HG03108 (cell line): ENCODE results near the gene GLP1R.

Source experiments
- ATAC-seq: cut with Tn5 transposase; IDR thresholded peaks from one replicate; pipeline ENCODE4 v1.9.1; 2021; ENCODE audit warnings: moderate library complexity; ENCODE audit not compliant: unreplicated experiment

GLP1R gene

GRCh38 chr6:39043776-39044175 lies 4.8 kb upstream of the GLP1R start:
- no peak for ATAC-seq

GRCh38 chr6:39044181-39044580 lies 4.4 kb upstream of the GLP1R start:
- ATAC-seq, result no peak

GRCh38 chr6:39047434-39048327 lies 900 bp upstream of the GLP1R start:
- no peak for ATAC-seq

DNA sequence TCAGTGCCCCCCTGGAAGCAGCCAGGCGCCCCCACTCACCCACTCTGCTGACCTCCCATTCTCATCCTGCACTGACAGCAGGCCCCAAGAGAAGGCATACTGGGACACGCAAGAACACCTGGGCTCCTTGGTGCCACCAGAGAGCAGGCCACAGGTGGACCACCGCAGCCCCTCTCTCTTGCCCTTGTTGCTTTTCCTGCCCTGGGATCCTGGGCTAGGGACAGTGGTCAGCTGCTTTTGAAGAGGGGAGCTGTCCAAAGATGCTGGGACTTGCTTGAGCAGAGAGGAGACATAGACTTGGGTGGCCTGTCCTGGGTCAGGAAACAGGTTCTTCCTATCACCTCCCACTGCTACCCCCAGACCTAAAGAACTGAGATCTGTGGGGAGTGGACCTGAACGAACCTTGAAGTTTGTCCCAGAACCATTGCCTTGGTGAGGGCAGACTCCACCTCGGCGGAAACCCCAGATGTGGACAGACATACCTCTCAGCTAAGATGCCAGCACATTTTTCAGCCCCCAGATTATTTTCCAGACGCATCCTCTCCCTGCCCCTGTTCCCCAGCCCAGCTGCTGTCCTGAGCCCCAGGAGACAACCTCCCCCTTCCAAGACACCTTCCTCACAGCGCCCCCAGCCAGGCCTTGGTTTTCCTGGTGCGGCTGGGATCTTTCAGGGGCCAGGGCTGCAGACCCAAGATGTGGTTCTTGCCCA lies 1.1 kb downstream of the GLP1R start:
- ATAC-seq, result no peak

- no peak for ATAC-seq
These were observed 2.0 kb downstream of the GLP1R start for GRCh38 chr6:39050453-39051112.

GRCh38 chr6:39051399-39052122 lies 3.0 kb downstream of the GLP1R start:
- no peak for ATAC-seq

DNA sequence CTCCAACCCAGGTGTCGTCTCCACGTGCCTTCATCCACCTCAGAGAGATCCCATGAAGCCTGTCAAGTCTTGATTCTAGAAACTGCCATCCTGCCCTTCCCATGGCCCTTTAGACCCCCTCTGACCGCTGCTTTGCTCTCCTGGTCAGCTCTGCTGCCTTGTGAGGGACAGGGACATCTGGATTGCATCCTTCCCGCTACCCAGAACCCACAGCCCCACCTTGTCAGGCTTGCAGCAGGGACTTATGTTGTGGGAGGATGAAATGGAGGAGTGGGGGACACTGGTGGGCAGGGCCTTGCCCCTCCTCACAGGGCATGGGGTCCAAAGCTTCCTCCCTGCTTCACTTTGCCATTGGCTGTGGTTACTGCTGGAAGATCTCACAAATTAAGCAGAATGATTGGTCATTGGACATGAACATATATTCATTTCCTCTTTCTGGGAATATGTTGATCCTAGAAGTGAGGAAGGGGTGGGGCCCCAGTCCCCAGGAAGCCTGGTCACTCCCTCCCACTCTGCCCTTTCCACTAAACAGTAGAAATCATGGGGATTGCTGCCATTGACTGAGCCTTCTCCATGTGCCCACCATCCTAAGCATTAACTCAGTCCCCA lies 4.5 kb downstream of the GLP1R start:
- no peak for ATAC-seq

DNA sequence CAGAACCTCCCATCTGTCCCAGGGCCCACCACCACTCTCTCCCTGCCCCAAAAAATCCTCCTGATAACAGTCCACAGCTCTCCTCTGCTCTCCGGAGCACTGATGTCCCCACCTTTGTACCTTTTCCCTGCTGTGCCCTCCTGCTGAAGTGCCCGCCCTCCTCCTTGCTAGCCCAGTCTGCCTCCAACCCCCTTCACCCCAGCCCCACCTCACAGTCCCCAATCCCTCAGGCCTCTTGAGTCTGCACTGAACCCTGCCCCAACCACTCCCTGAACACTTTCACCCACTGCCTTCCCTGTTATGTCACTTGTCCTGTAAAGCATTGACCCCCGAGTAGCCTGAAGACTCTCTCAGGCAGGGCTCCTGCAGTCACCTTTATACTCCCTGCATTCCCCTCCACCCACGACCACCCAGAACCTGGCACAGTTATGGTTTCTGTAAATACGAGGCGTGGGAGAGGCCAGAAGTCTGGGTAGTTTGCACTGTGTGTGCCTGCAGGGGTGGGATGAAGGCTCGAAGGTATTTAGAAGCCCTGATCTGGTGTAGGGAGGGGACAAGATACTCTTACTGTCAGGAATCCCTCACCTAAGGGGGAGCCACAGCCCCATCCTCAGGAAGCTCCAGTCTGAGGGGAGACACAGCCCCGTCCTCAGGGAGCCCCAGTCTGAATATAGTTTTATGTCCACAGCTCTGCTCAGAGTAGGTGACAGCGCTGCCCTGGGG lies 5.4 kb downstream of the GLP1R start:
- ATAC-seq, result no peak

DNA sequence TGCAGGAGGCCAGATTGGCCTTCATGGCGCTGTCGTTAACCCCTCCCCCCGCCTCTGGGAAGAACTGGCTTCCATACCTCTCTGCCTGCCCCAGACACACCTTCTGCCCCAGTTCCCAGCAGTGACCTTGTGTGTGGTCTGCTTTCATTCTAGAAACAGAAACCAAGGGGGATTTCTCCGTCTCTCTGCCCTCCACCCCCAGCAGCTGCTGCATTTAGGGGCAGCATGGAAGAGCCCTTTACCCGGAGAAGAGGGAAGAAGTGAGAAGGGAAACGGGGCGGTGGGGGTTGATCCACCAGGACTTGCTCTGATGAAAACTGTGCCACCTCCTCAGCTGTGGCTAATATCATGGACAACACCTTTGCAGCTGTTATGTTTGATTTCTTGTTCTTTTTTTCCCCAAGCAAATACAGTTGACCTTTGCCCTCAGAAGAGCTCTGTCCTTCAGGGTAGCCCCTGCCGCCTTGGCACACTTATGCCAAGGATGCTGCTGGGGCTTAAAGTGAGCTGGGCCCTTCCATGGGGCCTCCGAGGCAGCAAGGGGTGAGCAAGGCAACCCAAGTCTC lies 6.1 kb downstream of the GLP1R start:
- ATAC-seq, result no peak

DNA sequence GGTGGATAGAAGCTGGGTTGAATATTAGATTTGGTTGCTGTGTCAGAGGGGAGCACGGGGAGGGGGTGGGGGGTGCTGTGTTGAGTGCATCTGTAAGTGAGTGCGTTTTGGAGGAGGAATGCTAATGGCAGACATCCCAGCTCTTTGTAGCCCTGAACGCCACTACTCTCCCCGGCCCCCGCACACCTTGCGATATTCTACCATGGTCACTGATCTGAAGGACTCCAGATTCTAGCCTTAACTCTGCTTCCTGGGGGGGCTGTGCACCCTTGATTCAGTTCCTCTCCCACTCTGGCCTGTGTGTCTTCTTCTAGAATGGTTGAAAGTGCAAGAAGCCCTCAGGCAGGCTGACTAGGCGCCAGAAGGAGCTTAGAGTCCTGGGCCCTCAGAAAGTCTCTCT lies 7.1 kb downstream of the GLP1R start:
- ATAC-seq, result no peak

DNA sequence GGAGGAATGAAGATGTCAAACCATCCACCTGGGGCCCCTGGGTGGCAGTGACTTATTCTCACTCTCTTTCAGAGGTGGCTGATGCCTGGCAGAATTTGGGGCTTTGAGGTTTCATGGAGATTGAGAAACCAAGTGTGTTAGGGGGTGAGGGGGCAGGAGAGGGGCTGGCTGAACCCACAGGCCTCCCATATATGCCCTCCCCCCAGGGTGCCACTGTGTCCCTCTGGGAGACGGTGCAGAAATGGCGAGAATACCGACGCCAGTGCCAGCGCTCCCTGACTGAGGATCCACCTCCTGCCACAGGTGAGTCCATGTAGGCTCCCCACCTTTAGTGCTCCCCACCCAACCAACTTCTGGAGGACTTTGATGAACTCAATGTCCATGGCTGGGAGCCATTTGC lies 7.6 kb downstream of the GLP1R start:
- no peak for ATAC-seq

- no peak for ATAC-seq
These were observed 8.1 kb downstream of the GLP1R start for GRCh38 chr6:39056681-39057080.

DNA sequence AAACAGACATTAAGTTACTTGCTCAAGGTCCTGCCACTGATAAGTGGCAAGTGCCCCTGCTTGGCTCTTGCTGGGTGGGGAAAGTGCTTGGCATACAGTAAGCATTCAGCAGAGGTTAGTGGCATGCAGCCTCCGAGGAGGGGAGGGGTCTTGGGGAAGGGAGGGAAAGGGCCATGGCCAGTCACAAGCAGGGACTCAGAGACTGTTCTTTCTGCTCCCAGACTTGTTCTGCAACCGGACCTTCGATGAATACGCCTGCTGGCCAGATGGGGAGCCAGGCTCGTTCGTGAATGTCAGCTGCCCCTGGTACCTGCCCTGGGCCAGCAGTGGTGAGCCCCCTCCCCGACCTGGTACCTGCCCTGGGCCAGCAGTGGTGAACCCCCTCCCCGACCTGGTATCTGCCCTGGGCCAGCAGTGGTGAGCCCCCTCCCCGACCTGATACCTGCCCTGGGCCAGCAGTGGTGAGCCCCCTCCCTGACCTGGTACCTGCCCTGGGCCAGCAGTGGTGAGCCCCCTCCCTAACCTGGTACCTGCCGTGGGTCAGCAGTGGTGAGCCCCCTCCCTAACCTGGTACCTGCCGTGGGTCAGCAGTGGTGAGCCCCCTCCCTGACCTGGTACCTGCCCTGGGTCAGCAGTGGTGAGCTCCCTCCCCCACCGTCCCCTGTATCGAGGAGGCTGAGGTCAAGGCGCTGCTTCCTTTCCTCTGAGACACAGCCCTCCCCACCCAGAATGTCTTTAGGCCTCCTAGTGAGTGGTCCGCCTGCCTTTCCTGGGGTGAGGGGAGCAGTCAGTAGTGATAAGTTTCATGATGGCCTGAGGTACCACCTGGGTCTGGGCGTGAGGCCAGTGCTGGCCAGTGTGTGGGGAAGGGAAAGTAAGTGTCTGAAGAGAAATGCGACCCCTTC lies 8.9 kb downstream of the GLP1R start:
- no peak for ATAC-seq

DNA sequence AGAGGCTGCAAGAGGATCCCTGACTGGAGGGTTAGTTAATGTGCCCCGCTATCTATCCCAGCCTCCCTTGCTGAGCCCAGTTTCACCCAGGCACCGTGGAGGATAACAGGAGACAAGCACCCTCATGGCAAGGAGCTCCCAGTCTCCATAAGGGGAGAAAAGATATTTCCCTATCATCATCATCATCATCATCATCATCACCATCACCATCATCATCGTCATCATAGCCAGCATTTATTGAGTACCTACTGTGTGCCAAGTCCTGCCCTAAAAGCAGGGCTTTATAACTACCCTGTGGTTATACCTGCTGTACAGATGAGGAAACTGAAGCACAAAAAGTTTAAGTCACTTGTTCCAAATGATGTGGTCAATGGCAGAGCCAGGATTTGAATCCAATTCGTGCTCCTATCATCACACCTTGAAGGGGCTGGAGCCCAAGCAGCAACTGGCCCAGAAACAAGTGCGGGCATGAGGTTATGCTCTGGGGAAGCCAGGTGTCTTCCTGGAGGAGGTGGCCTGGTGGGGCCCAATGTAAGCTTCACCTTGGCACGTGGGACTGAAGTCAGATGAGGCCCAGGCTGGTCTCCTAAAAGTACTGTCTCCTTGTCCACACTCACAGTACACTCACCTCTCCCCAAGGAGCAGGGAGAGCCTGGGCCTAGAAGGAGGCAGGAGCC lies 10.0 kb downstream of the GLP1R start:
- ATAC-seq, result no peak

- no peak for ATAC-seq
These were observed 11.1 kb downstream of the GLP1R start for GRCh38 chr6:39059496-39060310.

DNA sequence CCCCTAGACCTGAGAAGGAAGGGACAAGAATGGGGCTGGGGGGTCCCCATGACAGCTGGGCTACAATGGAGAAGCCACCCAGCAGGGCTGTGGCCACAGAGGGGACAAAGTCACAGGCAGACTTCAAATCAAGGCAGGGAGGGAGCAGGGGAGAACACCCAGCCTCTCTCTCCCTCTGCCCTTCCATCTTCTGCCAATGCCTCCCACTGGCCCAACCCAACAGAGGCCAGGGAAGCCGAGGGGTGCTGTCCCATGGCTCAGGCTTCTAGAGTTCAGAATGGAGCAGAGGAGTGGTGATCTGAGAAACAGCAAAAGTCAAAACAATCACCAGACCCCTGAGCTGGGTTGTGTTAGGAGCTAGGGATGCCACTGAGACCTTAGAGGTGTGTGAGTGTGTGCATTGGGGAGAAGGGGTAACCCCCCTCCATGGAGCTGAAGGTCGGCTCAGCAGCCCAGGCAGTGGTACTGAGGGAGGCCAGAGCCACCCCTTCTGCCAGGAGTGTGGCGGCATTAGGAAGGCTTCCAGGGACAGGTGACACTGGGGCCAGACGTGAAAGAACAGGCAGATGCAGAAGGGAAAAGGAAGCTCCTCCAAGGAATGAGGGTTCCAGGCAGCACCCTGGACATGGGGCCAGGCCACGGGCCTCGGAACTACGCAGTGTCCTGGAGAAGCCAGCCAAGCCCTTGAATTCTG lies 12.0 kb downstream of the GLP1R start:
- ATAC-seq, result no peak

- no peak for ATAC-seq
These were observed 12.6 kb downstream of the GLP1R start for GRCh38 chr6:39061182-39061581.
